K562 (cell line): ENCODE results near the gene CDC42EP2.

ENCODE experiments used
- ATF7 ChIP-seq: fragments of 450-650 bp; IDR thresholded peaks from 2 replicates; pipeline ENCODE4 v1.7.1; 2014; ENCODE audit warnings: mild to moderate bottlenecking, moderate library complexity
- CTCF ChIP-seq, 3 experiments: IDR thresholded peaks in 2 of 3; conservative IDR thresholded peaks in 1 of 3; 2 replicates each; pipeline ENCODE4 v1.5.1; 2011 to 2012; ENCODE audit warnings: low read length in 3 of 3, mild to moderate bottlenecking in 3 of 3, control low read depth in 2 of 3, improper control_type of control experiment in 1 of 3, inconsistent platforms in 1 of 3, low read depth in 1 of 3, mixed read lengths in 1 of 3, moderate library complexity in 1 of 3; ENCODE audit not compliant: insufficient read depth in 2 of 3
- GABPA ChIP-seq: fragments of 200-800 bp; sonication (Bioruptor generic); conservative IDR thresholded peaks from 2 replicates; pipeline ENCODE4 v1.6.1; 2016; ENCODE audit warnings: low read depth, missing genetic modification characterization, missing compliant biosample characterization
- L3MBTL2 ChIP-seq: fragments of 450-650 bp; IDR thresholded peaks from 2 replicates; pipeline ENCODE4 v1.6.1; 2016; ENCODE audit warnings: mild to moderate bottlenecking, moderate library complexity
- SRSF1 ChIP-seq: fragments of 200-400 bp; formaldehyde crosslinking; IDR thresholded peaks from 2 replicates; pipeline ENCODE4 v1.6.1; 2017; ENCODE audit warnings: mild to moderate bottlenecking, low read depth, low read length, moderate library complexity
- XRCC3 ChIP-seq: fragments of 450-650 bp; IDR thresholded peaks from 2 replicates; pipeline ENCODE4 v1.6.1; 2017; ENCODE audit warnings: mild to moderate bottlenecking, moderate library complexity
- ZNF3 ChIP-seq: fragments of 250-450 bp; sonication (Bioruptor Pico); IDR thresholded peaks from 2 replicates; pipeline ENCODE4 v1.5.0; 2021; ENCODE audit warnings: mild to moderate bottlenecking, moderate library complexity

- TF ChIP-seq L3MBTL2 = no peak
- TF ChIP-seq ATF7 = no peak
- no peak for TF ChIP-seq ZNF3 (CRISPR knock-in tag)
- peak; percentile 49; the same call in 1 of the 2 replicates for TF ChIP-seq GABPA (tag)
- no peak for TF ChIP-seq XRCC3
- no peak for TF ChIP-seq SRSF1
- no peak for TF ChIP-seq CTCF (IDR thresholded peaks at IDR 0.05 in 2 of 3, conservative IDR thresholded peaks at IDR 0.05 in 1 of 3; ENCODE audit: insufficient read depth in 2 of 3, low read depth in 1 of 3, low read length in 3 of 3)
These were observed 24.1 kb upstream of the CDC42EP2 start for GRCh38 chr11:65290448-65291165.
